Measurements from ENCODE around the gene SLC9A4.

SLC9A4 gene

DNA sequence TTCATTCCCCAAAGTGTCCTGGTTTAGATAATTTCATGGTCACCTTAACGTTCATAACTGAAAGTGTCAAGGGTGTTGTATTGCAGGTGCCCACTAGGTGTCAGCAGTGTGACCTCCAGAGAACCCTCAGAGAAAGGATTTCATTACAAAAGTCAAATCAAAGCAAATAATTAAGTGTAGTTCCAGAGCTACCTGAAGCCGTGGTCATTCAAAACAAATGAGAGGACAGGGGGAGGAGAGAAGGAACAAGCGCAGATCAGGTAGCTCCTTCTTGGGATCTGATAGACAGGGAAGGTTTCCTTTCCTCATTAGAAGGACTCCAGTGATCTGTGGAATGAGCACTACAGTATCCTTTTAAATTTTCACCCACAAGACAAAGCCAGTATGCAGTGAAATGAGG is at the start of gene SLC9A4:
Gene SLC9A4, plus strand, starts transcription at position 207 of the 400 bp plus-strand sequence. CDS start 534 bp downstream, outside the sequence.
- DNase-seq (ENCODE audit: low read depth), result peak; percentile 32

GRCh38 chr2:102423368-102423767 is 49.7 kb upstream of the SLC9A4 start:
- DNase-seq (ENCODE audit: low read depth), result no peak

DNA sequence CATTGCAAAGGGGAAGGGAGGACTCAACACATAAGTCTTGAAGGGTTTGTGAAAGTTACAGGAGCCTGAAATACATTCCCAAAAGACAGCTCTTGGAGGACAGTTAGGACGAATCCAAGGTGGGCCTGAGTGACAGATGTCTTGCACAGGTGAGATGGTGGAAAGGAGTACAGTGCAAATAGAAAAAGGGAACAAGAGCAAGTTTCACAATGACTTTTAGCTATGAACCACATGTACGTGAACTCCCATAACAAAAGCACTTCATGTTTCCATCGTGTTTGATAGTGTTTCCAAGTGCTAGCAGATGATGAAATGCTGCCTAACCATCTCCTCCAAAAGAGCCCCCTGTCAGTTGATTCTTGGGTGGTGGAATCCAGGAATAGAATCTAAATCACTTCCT is 48.3 kb upstream of the SLC9A4 start:
- no peak for DNase-seq (ENCODE audit: low read depth)

DNA sequence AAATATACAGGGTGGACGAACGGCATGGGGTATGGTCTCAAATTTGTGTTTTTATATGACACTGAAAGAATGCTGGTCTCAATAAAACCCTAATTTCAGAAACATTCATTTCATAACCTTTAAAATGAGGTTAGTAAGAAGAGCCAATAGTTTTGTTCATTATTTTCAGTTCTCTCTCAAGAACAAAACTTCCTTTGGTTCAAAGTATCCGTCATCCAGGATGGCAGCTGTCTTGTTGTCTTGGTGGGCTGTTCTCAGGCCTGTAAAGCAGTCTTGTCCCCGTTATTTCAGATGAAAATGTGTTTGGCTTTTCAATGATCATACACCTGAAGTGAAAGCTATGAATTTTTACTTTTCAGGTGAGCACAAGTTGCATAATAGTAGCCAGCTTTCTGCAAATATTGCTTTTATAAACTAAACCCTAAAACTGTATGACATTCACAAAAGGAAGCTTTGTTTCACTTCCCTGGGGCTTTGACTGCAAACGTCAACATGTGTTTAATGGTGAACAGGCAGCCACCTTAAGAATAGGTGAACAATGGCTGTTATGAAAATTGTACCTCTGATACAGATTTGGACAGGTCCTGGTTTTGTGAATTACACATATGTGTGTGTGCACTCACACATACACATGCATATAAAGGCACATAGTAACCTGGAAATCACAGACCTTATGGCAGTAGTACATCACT is 47.4 kb upstream of the SLC9A4 start:
- no peak for DNase-seq (ENCODE audit: low read depth)

DNA sequence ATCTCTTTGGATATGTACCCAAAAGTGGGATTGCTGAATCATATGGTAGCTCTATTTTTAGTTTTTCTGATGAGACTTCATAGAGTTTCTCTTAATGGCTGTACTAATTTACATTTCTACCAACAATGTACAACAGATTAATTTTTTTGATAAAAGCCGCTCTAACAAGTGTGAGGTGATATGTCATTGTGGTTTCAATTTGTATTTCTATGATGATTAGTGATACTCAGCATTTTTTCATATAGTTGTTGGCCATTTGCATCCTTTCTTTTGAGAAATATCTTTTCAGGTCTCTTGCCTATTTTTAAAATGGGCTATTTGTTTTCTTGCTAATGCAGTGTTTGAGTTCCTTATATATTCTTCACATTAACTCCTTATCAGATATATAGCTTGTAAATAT is 45.8 kb upstream of the SLC9A4 start:
- DNase-seq (ENCODE audit: low read depth), result no peak

DNA sequence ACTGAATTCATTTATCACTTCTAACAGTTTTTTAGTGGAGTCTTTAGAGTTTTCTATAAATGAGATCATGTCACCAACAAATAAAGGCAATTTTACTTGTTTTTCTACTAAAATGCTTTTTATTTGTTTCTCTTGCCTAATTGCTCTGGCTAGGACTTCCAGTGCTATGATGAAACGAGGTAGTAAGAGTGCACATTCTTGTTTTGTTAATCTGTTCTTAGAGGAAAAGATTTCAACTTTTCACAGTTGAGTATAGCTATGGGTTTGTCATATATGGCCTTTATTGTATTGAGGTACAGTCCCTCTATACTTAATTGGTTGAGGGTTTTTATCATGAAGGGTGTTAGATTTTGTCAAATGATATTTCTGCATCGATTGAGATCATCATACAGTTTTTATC is 44.5 kb upstream of the SLC9A4 start:
- DNase-seq (ENCODE audit: low read depth), result no peak

DNA sequence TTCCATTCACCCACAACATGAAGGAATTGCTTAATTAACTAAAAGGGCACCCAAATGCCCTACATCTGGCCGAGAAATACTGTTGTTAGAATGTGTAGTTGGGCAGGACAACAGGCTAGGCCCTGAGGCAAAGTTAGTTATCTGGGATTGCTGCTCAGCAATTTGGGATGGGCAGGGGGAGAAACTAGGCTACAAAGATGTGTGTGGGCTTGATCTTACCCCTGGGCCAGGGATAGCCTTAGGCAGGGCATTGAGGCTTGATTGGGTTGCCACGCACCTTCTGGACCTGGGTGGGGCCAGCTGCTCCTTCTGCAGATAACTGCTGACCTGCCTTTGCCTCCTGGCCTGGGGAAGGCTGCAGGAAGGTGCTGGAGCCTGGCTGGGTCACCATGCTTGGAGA is 40.6 kb upstream of the SLC9A4 start:
- no peak for DNase-seq (ENCODE audit: low read depth)

DNA sequence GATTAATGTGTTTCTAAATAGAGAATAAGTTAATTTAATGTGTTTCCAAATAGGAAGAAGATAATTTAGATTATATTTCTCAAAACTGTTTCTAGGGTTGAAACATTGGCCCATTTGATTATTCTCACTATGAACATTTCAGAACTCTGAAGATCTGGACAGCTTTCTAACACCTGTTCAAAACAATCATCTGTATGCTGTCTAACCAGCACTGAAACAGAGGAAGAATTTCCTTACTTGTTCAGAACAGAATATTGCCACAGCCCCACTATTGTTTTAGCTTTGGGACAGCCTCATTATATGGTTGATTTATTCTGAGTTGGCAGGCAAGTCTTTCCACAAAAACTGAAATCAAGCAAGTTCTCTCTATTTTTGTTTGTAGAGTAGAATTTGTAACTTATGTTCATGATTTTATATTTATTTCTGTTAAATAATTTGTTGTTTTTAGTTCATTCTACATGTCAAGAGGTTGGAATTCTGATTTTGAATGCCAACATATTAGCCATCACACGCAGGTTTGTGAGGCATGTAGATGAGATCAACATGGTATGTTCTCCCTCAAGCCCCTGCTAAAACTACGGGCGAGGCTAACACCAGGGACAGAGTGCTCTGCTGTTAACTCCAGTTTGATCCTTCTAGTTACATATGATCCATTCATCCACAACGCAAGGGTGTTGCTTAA is 38.9 kb upstream of the SLC9A4 start:
- no peak for DNase-seq (ENCODE audit: low read depth)

DNA sequence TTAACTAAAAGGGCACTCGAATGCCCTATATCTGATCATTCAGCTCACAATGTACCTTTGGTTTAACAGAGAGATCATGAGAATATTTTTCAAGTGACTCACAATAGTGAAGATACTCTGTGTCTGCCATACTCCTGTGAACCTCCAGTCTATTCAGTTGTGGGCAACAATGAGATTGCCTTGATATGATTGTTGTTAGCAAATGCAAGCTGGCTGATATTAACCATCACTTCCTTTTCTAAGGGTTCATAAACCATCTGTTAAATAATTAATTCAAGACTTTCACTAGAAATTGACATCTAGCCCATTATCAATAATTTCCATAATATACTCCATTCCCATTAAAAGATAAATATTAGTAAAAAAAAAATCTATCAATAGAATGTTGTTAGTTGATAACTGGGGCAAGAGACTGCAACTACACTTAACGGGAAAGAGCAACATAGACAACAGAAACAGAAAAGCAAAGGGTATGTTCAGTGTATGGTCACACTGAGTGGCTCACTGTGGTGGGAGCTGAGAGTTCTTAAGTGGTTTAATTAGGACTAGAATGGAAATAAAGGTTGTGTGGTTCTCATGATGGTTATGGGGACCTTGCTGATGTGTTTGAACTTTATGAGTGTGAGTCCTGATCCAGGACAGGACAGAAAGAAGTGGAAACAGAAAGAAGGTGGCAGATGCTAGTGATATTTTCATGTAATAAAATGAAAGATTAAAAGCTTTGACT is 38.2 kb upstream of the SLC9A4 start:
- DNase-seq (ENCODE audit: low read depth), result no peak

DNA sequence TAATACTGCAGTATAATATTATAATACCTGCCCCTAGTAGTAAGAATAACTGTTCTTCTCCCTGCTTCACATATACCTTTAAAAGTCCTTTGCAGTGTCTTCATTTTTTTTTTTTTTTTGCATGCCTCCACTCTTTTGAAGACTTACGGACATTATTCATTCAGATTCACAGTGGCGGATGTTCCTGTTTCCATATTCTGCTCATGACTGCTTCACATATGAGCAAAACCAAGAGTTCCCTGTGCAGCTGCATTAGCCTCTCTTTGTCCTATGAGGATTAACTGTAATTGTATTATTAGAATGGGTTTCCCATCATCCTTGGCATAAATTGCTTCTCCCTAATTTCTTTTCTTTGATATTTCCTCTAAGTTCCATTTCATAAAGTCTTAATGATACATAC is 37.3 kb upstream of the SLC9A4 start:
- no peak for DNase-seq (ENCODE audit: low read depth)

GRCh38 chr2:102436323-102436722 is 36.7 kb upstream of the SLC9A4 start:
- no peak for DNase-seq (ENCODE audit: low read depth)

- DNase-seq (ENCODE audit: low read depth), result no peak
Measured at GRCh38 chr2:102437122-102437521, 35.9 kb upstream of the SLC9A4 start.

- no peak for DNase-seq (ENCODE audit: low read depth)
Measured at GRCh38 chr2:102438111-102438510, 34.9 kb upstream of the SLC9A4 start.

DNA sequence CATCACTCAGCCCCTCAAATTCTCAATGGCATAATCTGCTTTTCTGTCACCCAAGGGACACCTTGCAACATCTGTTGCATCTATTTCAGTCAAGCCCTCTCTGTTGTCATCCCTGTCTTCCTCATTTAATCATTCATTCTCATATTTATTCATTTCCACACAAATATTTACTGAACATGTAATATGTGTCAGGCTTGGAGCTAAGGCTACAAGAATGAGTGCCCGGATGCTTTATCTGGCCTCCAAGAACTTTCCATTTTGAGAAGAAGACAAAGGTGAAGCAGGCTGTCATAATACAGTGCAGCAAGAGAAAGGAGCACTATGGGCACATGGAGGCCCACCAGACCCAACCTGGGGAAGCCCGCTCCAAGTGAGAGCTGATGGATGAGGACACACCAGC is 34.4 kb upstream of the SLC9A4 start:
- DNase-seq (ENCODE audit: low read depth), result no peak

GRCh38 chr2:102439065-102439695 is 33.8 kb upstream of the SLC9A4 start:
- no peak for DNase-seq (ENCODE audit: low read depth)

- DNase-seq (ENCODE audit: low read depth), result no peak
Measured at GRCh38 chr2:102442967-102443828, 29.8 kb upstream of the SLC9A4 start.

GRCh38 chr2:102444233-102444632 is 28.8 kb upstream of the SLC9A4 start:
- no peak for DNase-seq (ENCODE audit: low read depth)

DNA sequence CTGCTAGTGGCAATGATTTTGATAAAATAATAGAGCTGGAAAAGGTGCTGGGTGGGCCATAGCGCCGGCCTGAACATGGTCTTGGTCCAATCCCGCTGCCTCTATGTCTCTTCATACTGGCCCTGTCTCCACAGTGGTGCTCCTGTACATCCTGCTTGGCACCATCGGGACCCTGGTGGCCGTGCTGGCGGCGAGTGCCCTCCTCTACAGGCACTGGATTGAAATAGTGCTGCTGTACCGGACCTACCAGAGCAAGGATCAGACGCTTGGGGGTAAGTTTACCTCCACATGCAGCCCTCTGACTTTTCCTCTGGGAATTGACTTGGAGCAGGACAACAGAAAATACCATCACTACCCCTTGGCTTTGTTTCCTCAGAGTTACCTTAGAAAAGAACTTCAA is 26.1 kb upstream of the SLC9A4 start:
- DNase-seq (ENCODE audit: low read depth), result no peak

GRCh38 chr2:102449370-102449974 is 23.6 kb upstream of the SLC9A4 start:
- peak; percentile 49 for DNase-seq (ENCODE audit: low read depth)

- DNase-seq (ENCODE audit: low read depth), result no peak
Measured at GRCh38 chr2:102451968-102452367, 21.1 kb upstream of the SLC9A4 start.

GRCh38 chr2:102453501-102453900 is 19.5 kb upstream of the SLC9A4 start:
- DNase-seq (ENCODE audit: low read depth), result no peak
